Breast epithelium (tissue), 4 donors: ENCODE measurements around the gene ACTR10. TPM values are rescaled to one million over a fixed set of nuclear protein-coding genes. Genes with fewer than 3 reads are reported as not detected.

Source experiments
- DNase-seq, 2 donors: peaks; one replicate each; pipeline ENCODE4 v3.0.0-alpha.2; 2019; ENCODE audit warnings: low spot score in 2 of 2
- H3K27ac ChIP-seq, 2 donors: fragments of 200-600 bp; sonication (generic) in 1 of 2; one replicate each; pipeline ENCODE4 v1.5.1; 2016 to 2019; ENCODE audit warnings: mild to moderate bottlenecking in 1 of 2
- H3K27me3 ChIP-seq, 2 donors: fragments of 200-600 bp; sonication (generic) in 1 of 2; one replicate each; pipeline versions ENCODE4 v1.5.1 to v1.6.0; 2017 to 2019; ENCODE audit warnings: control low read depth in 1 of 2, mild to moderate bottlenecking in 1 of 2
- H3K36me3 ChIP-seq: fragments of 200-600 bp; one replicate; pipeline ENCODE4 v1.5.1; 2019
- H3K4me1 ChIP-seq, 2 donors: fragments of 200-600 bp; sonication (generic); one replicate each; pipeline ENCODE4 v1.5.1; 2016 to 2019; ENCODE audit warnings: control low read depth in 1 of 2
- H3K4me3 ChIP-seq, 3 donors: fragments of 200-600 bp; sonication (generic); 1 replicate in 2 of 3; 2 replicates in 1 of 3; pipeline ENCODE4 v1.5.1; 2016 to 2019; ENCODE audit warnings: mild to moderate bottlenecking in 3 of 3, moderate library complexity in 2 of 3
- H3K9me3 ChIP-seq, 2 donors: fragments of 200-600 bp; sonication (generic) in 1 of 2; one replicate each; pipeline ENCODE4 v1.5.1; 2016 to 2019; ENCODE audit warnings: control low read depth in 1 of 2
- POLR2A ChIP-seq: fragments of 450-650 bp; IDR thresholded peaks from one replicate; pipeline ENCODE4 v1.6.1; 2016; ENCODE audit warnings: antibody characterized with exemption, mild to moderate bottlenecking, moderate library complexity
- POLR2AphosphoS5 ChIP-seq, 3 donors: sonication (generic); formaldehyde crosslinking; IDR thresholded peaks; one replicate each; pipeline ENCODE4 v1.6.1; 2017; ENCODE audit warnings: antibody characterized with exemption in 3 of 3
- intact Hi-C: fragments of 100-400 bp; cut with DNase I; formaldehyde crosslinking; loops from one replicate; pipeline ENCODE4 v1.15.1; 2023; ENCODE audit warnings: low total_unique reads
- total RNA-seq, 3 donors: library from RNA; depleted of rRNA; stranded (reverse); fragments of >200 nt; gene quantifications; one replicate each; pipeline ENCODE4 v1.1.0, GENCODE V29; 2016
- TF ChIP-seq, protein P1 (sequence below), 3 donors: fragments of 450-650 bp; IDR thresholded peaks; one replicate each; pipeline ENCODE4 v1.5.1; 2016 to 2017; ENCODE audit warnings: antibody characterized with exemption in 3 of 3, mild to moderate bottlenecking in 3 of 3, moderate library complexity in 3 of 3

ACTR10 gene
- total RNA-seq, 3 donors from 2014 or later: 42.2 to 71.4 (median 69.4) TPM

DNA sequence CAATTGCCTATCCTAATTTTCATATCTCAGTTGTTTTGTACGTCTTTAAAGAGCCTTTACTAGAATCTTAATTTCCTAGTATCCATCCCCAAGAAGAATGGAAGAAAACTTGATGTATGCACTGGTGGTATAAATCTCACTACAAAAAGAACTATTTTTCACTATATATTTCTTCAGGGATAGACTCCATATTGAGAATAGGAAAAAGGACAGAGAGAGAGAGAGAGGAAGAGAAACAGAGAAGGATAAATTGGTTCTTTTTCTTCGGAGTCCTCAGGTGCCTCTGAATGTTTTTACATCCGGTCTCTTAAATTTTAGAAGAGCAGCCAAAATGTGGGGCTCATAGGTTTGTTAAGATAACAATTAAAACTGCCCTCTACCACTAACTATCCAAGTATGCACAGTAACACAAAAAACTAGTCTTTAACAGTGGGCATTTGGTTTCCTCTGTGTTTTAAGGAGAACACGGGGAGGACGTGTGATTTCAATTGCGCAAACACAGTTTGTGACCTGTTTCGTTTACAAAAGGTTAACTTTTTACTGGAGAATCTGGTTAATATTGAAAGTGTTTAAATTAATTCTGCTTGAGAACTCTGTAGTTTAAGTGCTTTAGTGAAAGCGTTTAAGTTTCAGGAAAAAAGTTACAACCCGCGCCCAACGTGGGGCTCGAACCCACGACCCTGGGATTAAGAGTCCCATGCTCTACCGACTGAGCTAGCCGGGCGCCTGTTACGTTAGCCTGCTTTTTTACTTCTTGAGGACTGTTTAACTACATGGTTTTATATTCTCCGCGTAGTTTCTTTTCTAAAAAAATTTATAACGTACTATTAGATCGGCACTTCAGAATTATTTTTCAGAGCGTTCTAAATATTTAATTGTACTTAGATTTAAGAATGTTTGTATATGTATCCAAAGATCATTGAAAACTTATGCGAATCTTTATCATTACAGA, 39.6 kb downstream of the ACTR10 start:
- peak overlapping the region; percentile 87 to 92 for H3K27ac ChIP-seq
- peak; percentile 67 to 73 for DNase-seq
- H3K4me3 ChIP-seq: peak overlapping the region; percentile 52 to 64 (median 63)
- no peaks in the 10 kb centered on the region for H3K27me3 ChIP-seq
- TF ChIP-seq, protein P1, sequence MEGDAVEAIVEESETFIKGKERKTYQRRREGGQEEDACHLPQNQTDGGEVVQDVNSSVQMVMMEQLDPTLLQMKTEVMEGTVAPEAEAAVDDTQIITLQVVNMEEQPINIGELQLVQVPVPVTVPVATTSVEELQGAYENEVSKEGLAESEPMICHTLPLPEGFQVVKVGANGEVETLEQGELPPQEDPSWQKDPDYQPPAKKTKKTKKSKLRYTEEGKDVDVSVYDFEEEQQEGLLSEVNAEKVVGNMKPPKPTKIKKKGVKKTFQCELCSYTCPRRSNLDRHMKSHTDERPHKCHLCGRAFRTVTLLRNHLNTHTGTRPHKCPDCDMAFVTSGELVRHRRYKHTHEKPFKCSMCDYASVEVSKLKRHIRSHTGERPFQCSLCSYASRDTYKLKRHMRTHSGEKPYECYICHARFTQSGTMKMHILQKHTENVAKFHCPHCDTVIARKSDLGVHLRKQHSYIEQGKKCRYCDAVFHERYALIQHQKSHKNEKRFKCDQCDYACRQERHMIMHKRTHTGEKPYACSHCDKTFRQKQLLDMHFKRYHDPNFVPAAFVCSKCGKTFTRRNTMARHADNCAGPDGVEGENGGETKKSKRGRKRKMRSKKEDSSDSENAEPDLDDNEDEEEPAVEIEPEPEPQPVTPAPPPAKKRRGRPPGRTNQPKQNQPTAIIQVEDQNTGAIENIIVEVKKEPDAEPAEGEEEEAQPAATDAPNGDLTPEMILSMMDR (IDR thresholded peaks at IDR 0.05): no peak
- peak; percentile 80 to 85 (median 84) for TF ChIP-seq POLR2AphosphoS5 (IDR thresholded peaks at IDR 0.05)
- no peaks in the 10 kb centered on the region for H3K36me3 ChIP-seq
- no peaks in the 10 kb centered on the region for H3K9me3 ChIP-seq
- H3K4me1 ChIP-seq: no peaks in the 10 kb centered on the region
- intact Hi-C loops: no loop called here

DNA sequence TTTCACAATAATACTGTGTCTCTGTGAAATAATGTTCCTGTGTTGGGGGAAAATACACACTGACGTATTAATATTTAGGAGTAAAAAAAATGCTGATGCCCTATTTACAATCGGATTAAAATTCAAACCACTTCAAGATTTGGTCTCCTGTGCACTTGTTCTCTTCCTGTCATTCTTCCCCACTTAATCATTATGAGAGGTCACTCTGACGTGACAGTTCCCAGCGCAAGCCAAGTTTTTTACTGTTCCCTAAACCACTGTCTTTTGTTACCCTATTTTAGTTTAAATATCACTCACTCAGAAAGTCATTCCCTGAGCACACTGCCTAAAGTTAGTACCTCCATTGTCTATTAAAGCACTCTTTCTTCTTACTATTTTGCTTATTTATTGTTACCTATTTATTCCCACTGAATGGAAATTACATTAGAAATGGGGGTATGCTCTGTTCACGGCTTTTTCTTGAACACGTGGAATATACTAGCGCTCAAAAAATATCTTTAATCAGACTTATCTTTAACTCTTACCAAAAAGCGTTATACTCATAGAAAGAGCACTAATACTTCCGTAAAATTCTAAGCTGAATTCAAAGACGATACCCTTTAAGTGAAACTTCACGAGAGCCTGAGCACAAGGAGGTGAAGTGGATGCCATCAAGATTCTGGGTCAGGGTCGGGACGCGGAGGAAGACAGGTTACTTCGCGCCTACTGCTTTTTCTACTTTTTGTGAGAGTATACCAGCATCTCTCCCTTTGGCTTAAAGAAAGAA, 44.0 kb downstream of the ACTR10 start:
- peaks cover 0 to 6% of the 10 kb centered on the region in 2 donors for H3K4me1 ChIP-seq
- TF ChIP-seq POLR2A: no peak
- TF ChIP-seq, protein P1 (IDR thresholded peaks at IDR 0.05): no peak
- no peak for TF ChIP-seq POLR2AphosphoS5 (IDR thresholded peaks at IDR 0.05)
- intact Hi-C loops: no loop called here
- no peak for DNase-seq
- H3K4me3 ChIP-seq: peak overlapping the region; percentile 87 to 95 (median 93)
- no peaks in the 10 kb centered on the region for H3K9me3 ChIP-seq
- no peaks in the 10 kb centered on the region for H3K27me3 ChIP-seq
- H3K36me3 ChIP-seq: no peaks in the 10 kb centered on the region
- H3K27ac ChIP-seq: peak overlapping the region; percentile 98

DNA sequence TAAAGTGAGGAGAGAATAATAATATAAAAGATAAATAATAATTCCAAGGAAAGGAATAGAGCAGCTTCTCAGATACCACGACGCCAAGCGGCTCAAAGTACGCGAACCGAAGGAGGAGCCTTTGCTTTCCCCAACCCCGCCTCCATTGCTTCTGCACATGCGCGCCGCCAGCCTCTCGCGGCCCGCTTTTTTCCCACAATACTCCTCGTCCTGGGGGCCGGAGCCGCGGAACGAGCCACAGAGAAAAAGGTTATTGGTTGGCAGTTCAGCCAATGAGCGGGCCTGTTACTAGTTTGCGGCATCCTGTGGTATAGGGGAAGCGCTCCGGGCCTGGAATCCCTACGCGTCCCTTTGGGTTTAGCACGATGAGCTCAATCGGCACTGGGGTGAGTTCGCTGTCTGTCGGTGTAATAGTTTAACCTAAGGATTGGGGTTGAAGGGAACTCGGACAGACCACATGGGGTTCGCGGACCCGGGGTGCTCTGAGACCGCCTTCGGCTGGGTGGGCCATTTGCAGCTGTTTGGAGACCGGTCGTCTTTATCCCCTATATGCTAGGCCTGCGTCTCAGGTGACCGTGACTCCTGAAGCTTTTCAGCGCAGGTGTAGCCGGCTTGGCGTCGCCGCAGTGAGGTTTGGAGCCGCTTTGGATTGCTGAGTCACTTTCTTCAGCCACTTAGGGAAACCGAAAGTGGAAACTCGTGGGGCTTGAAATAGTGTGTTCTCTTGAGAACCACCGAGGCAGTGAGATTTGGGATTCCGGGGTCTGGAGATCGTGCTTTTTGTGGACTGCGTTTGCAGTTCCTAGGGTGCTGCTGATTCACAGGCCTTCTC, 44.8 kb downstream of the ACTR10 start, which contains the start of gene PSMA3:
PSMA3 (plus strand) TSS at position 288 of the 832 bp plus-strand sequence; CDS start at position 366, 78 bp downstream.
- H3K4me1 ChIP-seq: peaks cover 0 to 6% of the 10 kb centered on the region in 2 donors
- H3K27me3 ChIP-seq: no peaks in the 10 kb centered on the region
- peak within 1 kb of the TSS; percentile 87 to 95 (median 93) for H3K4me3 ChIP-seq
- intact Hi-C loops: no loop called here
- TF ChIP-seq POLR2AphosphoS5 (IDR thresholded peaks at IDR 0.05) (peak; percentile 86 to 97 (median 95)), POLR2A (peak; percentile 79)
- TF ChIP-seq, protein P1 (IDR thresholded peaks at IDR 0.05): peak in 1 of 3 donors; percentile 17
- peak within 1 kb of the TSS; percentile 98 for H3K27ac ChIP-seq
- peak; percentile 97 to 98 for DNase-seq
- no peaks in the 10 kb centered on the region for H3K9me3 ChIP-seq
- H3K36me3 ChIP-seq: no peaks in the 10 kb centered on the region

DNA sequence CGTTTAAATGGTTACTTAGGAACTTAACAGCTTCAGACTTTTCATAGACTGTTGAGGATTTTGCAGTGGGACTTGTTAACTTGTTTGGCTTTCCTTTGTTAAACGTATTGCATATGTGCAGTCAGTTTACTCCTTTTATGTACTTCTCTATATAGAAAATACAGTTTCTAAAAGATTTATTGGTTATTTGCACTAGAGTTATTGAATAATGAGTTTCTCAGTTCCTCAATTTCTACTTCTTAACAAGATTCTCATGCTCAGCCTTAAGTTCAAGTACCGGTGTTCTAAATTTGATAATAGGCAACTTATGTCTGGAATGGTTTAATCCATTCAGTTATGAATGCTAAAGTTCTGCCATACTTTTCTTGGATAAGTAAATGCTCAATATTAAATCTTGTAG, 45.6 kb downstream of the ACTR10 start:
- intact Hi-C loops: no loop called here
- DNase-seq: no peak
- TF ChIP-seq POLR2AphosphoS5 (IDR thresholded peaks at IDR 0.05): no peak
- TF ChIP-seq, protein P1 (IDR thresholded peaks at IDR 0.05): no peak
- TF ChIP-seq POLR2A: no peak
- Histone ChIP-seq H3K9me3 (no peaks in the 10 kb centered on the region), H3K4me3 (peak overlapping the region; percentile 87 to 95 (median 93)), H3K27ac (peak overlapping the region; percentile 98), H3K36me3 (no peaks in the 10 kb centered on the region), H3K27me3 (no peaks in the 10 kb centered on the region), H3K4me1 (peaks cover 0 to 6% of the 10 kb centered on the region in 2 donors)
